Transverse colon (tissue), 4 donors: ENCODE results near the gene GNB1. TPM values are rescaled to one million over a fixed set of nuclear protein-coding genes. Genes with fewer than 3 reads are reported as not detected.

Experiments
- DNase-seq: peaks from one replicate; pipeline ENCODE4 v3.0.0-alpha.2; 2019
- H3K27ac ChIP-seq, 4 donors: fragments of 200-600 bp; sonication (generic); 2 replicates each; pipeline ENCODE4 v1.5.1; 2016 to 2018; ENCODE audit warnings: inconsistent platforms in 4 of 4
- H3K27me3 ChIP-seq: fragments of 200-600 bp; sonication (generic); 2 replicates; pipeline ENCODE4 v1.5.1; 2017; ENCODE audit warnings: inconsistent platforms
- H3K36me3 ChIP-seq, 4 donors: fragments of 200-600 bp; sonication (generic); 2 replicates each; pipeline ENCODE4 v1.5.1; 2017 to 2019; ENCODE audit warnings: inconsistent platforms in 4 of 4
- H3K4me1 ChIP-seq, 4 donors: fragments of 200-600 bp; sonication (generic); 2 replicates each; pipeline ENCODE4 v1.5.1; 2017 to 2020; ENCODE audit warnings: inconsistent platforms in 4 of 4
- H3K4me3 ChIP-seq, 4 donors: fragments of 200-600 bp; sonication (generic); 1 replicate in 1 of 4; 2 replicates in 3 of 4; pipeline versions ENCODE4 v1.5.1 to v1.6.1; 2017 to 2019; ENCODE audit warnings: inconsistent platforms in 4 of 4
- H3K9me3 ChIP-seq, 2 donors: fragments of 200-600 bp; sonication (generic); 2 replicates each; pipeline ENCODE4 v1.5.1; 2017 to 2019; ENCODE audit warnings: inconsistent platforms in 2 of 2
- CTCF ChIP-seq, 5 experiments: fragments of 200-600 bp in 3 of 5; fragments of 450-650 bp in 2 of 5; sonication (generic) in 3 of 5; IDR thresholded peaks; 1 replicate in 2 of 5; 2 replicates in 3 of 5; pipeline ENCODE4 v1.5.1; 2016 to 2017; ENCODE audit warnings: antibody characterized with exemption in 5 of 5, inconsistent platforms in 3 of 5, mild to moderate bottlenecking in 2 of 5, moderate library complexity in 1 of 5
- EP300 ChIP-seq: sonication (generic); formaldehyde crosslinking; IDR thresholded peaks from one replicate; pipeline ENCODE4 v1.6.1; 2017; ENCODE audit warnings: antibody characterized with exemption, low read depth
- POLR2A ChIP-seq: fragments of 450-650 bp; IDR thresholded peaks from one replicate; pipeline ENCODE4 v1.6.1; 2016; ENCODE audit warnings: antibody characterized with exemption, mild to moderate bottlenecking, moderate library complexity
- POLR2AphosphoS5 ChIP-seq, 3 donors: sonication (generic); formaldehyde crosslinking; IDR thresholded peaks; one replicate each; pipeline ENCODE4 v1.6.1; 2016; ENCODE audit warnings: antibody characterized with exemption in 3 of 3
- WGBS, 2 donors: methylation state at CpG; one replicate each; pipeline ENCODE4 v1.1.5; 2018; ENCODE audit warnings: low coverage in 1 of 2; 5-methylcytosine and 5-hydroxymethylcytosine counted together
- in situ Hi-C, 4 donors: fragments of 200-750 bp; cut with MboI; loops; one replicate each; pipeline versions ENCODE4 v1.15.0 to v1.15.1; 2017; ENCODE audit warnings: low sequenced_read_pairs in 3 of 4, low pct_ligation_motif_present in 1 of 4, low pct_unique_long_range_greater_than_20kb in 1 of 4
- intact Hi-C: fragments of 100-400 bp; cut with DNase I; formaldehyde crosslinking; loops from one replicate; pipeline ENCODE4 v1.15.1; 2023; ENCODE audit warnings: low total_unique reads
- total RNA-seq, 4 donors: library from RNA; depleted of rRNA; stranded (reverse); fragments of >200 nt; gene quantifications; one replicate each; pipeline ENCODE4 v1.1.0, GENCODE V29; 2016

The GNB1 gene
- total RNA-seq, 4 donors from 2014 or later: 123 to 191 (median 174) TPM

- no peaks in the 10 kb centered on the region for H3K9me3 ChIP-seq
- no peaks in the 10 kb centered on the region for H3K27me3 ChIP-seq
- TF ChIP-seq POLR2A: peak; percentile 76
- TF ChIP-seq POLR2AphosphoS5 (IDR thresholded peaks at IDR 0.05): peak in 2 of 3 donors; percentile 61 to 67
- TF ChIP-seq EP300: no peak
- intact Hi-C loops: loop anchor here (5.0 kb wide), 1 partner anchor 125 kb away; no protein-coding TSS in a partner anchor
- H3K4me3 ChIP-seq: peak overlapping the region in 3 of 4 donors; percentile 13 to 40 (median 28)
- peaks cover 43 to 57% (median 54%) of the 10 kb centered on the region in 4 donors for H3K4me1 ChIP-seq
- H3K27ac ChIP-seq: peak overlapping the region; percentile 91 to 97 (median 96)
- H3K36me3 ChIP-seq: peaks cover 0 to 22% (median 10%) of the 10 kb centered on the region in 4 donors
- DNase-seq: peak; percentile 86
- in situ Hi-C loops: loop anchor here in 2 of 4 donors (10.0 kb wide), 1 partner anchor 122 kb away; no protein-coding TSS in a partner anchor
- WGBS, 2 donors: 2% methylated on average over 25 of the region's 36 CpGs; no CpG with 5 or more reads in 1 of the 2 donors
Measured at GRCh38 chr1:1782399-1783221, 108.3 kb downstream of the GNB1 start.

- Histone ChIP-seq H3K4me3 (no peak overlapping the region), H3K9me3 (no peaks in the 10 kb centered on the region), H3K4me1 (peaks cover 47 to 68% (median 65%) of the 10 kb centered on the region in 4 donors), H3K27me3 (no peaks in the 10 kb centered on the region), H3K27ac (peak overlapping the region; percentile 91 to 97 (median 96)), H3K36me3 (peaks cover 0 to 13% (median 5%) of the 10 kb centered on the region in 4 donors)
- WGBS, 2 donors: 73% methylated on average over 7 of the region's 7 CpGs; no CpG with 5 or more reads in 1 of the 2 donors
- intact Hi-C loops: loop anchor here (5.0 kb wide), 1 partner anchor 126 kb away; no protein-coding TSS in a partner anchor
- TF ChIP-seq POLR2A (no peak), CTCF (IDR thresholded peaks at IDR 0.05) (no peak), EP300 (no peak), POLR2AphosphoS5 (IDR thresholded peaks at IDR 0.05) (no peak)
- DNase-seq: peak; percentile 23
- in situ Hi-C loops: loop anchor here in 2 of 4 donors (10.0 kb wide), 1 partner anchor 123 kb away; no protein-coding TSS in a partner anchor
Measured at GRCh38 chr1:1781526-1781903, 109.4 kb downstream of the GNB1 start.

GRCh38 chr1:1780598-1781525, 110.0 kb downstream of the GNB1 start:
- H3K36me3 ChIP-seq: peaks cover 0 to 6% (median 2%) of the 10 kb centered on the region in 4 donors
- H3K4me3 ChIP-seq: no peak overlapping the region
- intact Hi-C loops (loop anchor here (5.0 kb wide), 1 partner anchor 126 kb away; no protein-coding TSS in a partner anchor), in situ Hi-C loops (loop anchor here in 2 of 4 donors (10.0 kb wide), 1 partner anchor 124 kb away; no protein-coding TSS in a partner anchor)
- peaks cover 54 to 75% (median 71%) of the 10 kb centered on the region in 4 donors for H3K4me1 ChIP-seq
- no peak for DNase-seq
- WGBS, 2 donors: 64% methylated on average over 5 of the region's 7 CpGs; no CpG with 5 or more reads in 1 of the 2 donors
- TF ChIP-seq POLR2A (no peak), EP300 (no peak), CTCF (IDR thresholded peaks at IDR 0.05) (no peak)
- peak overlapping the region; percentile 91 to 97 (median 96) for H3K27ac ChIP-seq
- no peaks in the 10 kb centered on the region for H3K9me3 ChIP-seq
- no peaks in the 10 kb centered on the region for H3K27me3 ChIP-seq
